SIG-M5 treated with dmso at 0.1 percent for 504 hours (cell line): Measurements from ENCODE around the gene OR8G5.
A peak's percentile ranks its signal among the peaks of the same experiment; 100 is the strongest.
"Not testable (repeated sequence)": the region's sequence is repeated elsewhere in the genome, so short reads cannot be mapped to it uniquely, and the experiment has no call there.

Experiments used
- DNase-seq: peaks from one replicate; lab custom pipeline; 2025; ENCODE audit not compliant: unreplicated experiment; lab: John Stamatoyannopoulos, UW

The OR8G5 gene

GRCh38 chr11:124256076-124256475, at the start of gene OR8G5:
TSS of gene OR8G5 (plus strand) at chr11:124256376. CDS start at chr11:124264932, 8,556 bp downstream.
- DNase-seq: no peak

GRCh38 chr11:124207102-124207792, 48.9 kb upstream of the OR8G5 start:
- DNase-seq: no peak

- no peak for DNase-seq
Observed at GRCh38 chr11:124209824-124210357, 46.3 kb upstream of the OR8G5 start.

- no peak for DNase-seq
Observed at GRCh38 chr11:124210421-124210820, 45.8 kb upstream of the OR8G5 start.

- DNase-seq: no peak
Observed at GRCh38 chr11:124211321-124211720, 44.9 kb upstream of the OR8G5 start.

GRCh38 chr11:124214027-124214426, 42.1 kb upstream of the OR8G5 start:
- no peak for DNase-seq

GRCh38 chr11:124219126-124219525, 37.0 kb upstream of the OR8G5 start:
- DNase-seq: no peak

- no peak for DNase-seq
Observed at GRCh38 chr11:124222407-124222806, 33.8 kb upstream of the OR8G5 start.

GRCh38 chr11:124224618-124225423, 31.4 kb upstream of the OR8G5 start:
- peak; percentile 83 for DNase-seq

GRCh38 chr11:124225471-124225870, 30.7 kb upstream of the OR8G5 start:
- DNase-seq: no peak

- DNase-seq: no peak
Observed at GRCh38 chr11:124233376-124233775, 22.8 kb upstream of the OR8G5 start.

- no peak for DNase-seq
Observed at GRCh38 chr11:124238512-124238911, 17.7 kb upstream of the OR8G5 start.

- DNase-seq: no peak
Observed at GRCh38 chr11:124240621-124241397, 15.4 kb upstream of the OR8G5 start, which contains the start of gene OR8G1. TSS of gene OR8G1 (plus strand) at chr11:124241095. CDS start at chr11:124249676, 8,581 bp downstream.

- DNase-seq: not testable (repeated sequence)
Observed at GRCh38 chr11:124249869-124250268, 6.3 kb upstream of the OR8G5 start.

- DNase-seq: not testable (repeated sequence)
Observed at GRCh38 chr11:124265041-124265440, 8.9 kb downstream of the OR8G5 start.

GRCh38 chr11:124270886-124271285, 14.7 kb downstream of the OR8G5 start:
- not testable (repeated sequence) for DNase-seq

GRCh38 chr11:124274000-124274399, 17.8 kb downstream of the OR8G5 start:
- DNase-seq: no peak

GRCh38 chr11:124276081-124276480, 19.9 kb downstream of the OR8G5 start:
- DNase-seq: no peak

- no peak for DNase-seq
Observed at GRCh38 chr11:124277207-124277606, 21.0 kb downstream of the OR8G5 start.

GRCh38 chr11:124277804-124278203, 21.6 kb downstream of the OR8G5 start:
- no peak for DNase-seq

GRCh38 chr11:124278261-124278660, 22.1 kb downstream of the OR8G5 start:
- DNase-seq: no peak
